Neural cell (in vitro differentiated cells): ENCODE measurements around the gene POLR3E. TPM values are rescaled to one million over a fixed set of nuclear protein-coding genes. Genes with fewer than 3 reads are reported as not detected.

Source experiments
- H2AFZ ChIP-seq: fragments of 200-600, 300-800 bp; sonication (generic), shearing (Covaris generic); 2 replicates; pipeline ENCODE4 v1.6.0; 2014; ENCODE audit warnings: low read depth, mild to moderate bottlenecking, antibody characterized with exemption, low read length, moderate library complexity
- H3F3A ChIP-seq: fragments of 200-600 bp; shearing (Covaris generic); 2 replicates; pipeline ENCODE4 v1.6.1; 2016; ENCODE audit warnings: mild to moderate bottlenecking, moderate library complexity, mixed read lengths, antibody characterized with exemption, low read length; ENCODE audit not compliant: insufficient read depth, poor library complexity, severe bottlenecking
- H3K27ac ChIP-seq: fragments of 200-600, 300-800 bp; sonication (generic), shearing (Covaris generic); 2 replicates; pipeline ENCODE4 v1.5.1; 2014; ENCODE audit warnings: mild to moderate bottlenecking, low read length, moderate library complexity
- H3K27me3 ChIP-seq: fragments of 300-800, 200-600 bp; sonication (generic), shearing (Covaris generic); 2 replicates; pipeline ENCODE4 v1.6.0; 2014; ENCODE audit warnings: mild to moderate bottlenecking, low read depth, low read length, moderate library complexity; ENCODE audit not compliant: insufficient read depth
- H3K36me3 ChIP-seq: fragments of 300-800, 200-600 bp; sonication (generic), shearing (Covaris generic); 2 replicates; pipeline ENCODE4 v1.5.1; 2014; ENCODE audit warnings: mild to moderate bottlenecking, antibody characterized with exemption, low read length, moderate library complexity; ENCODE audit not compliant: insufficient read depth
- H3K4me2 ChIP-seq: fragments of 300-800, 200-600 bp; sonication (generic), shearing (Covaris generic); 2 replicates; pipeline ENCODE4 v1.6.0; 2014; ENCODE audit warnings: mild to moderate bottlenecking, low read length
- H3K4me3 ChIP-seq: fragments of 300-800, 200-600 bp; sonication (generic), shearing (Covaris generic); 2 replicates; pipeline ENCODE4 v1.5.1; 2014; ENCODE audit warnings: mild to moderate bottlenecking, low read length, moderate library complexity
- H3K79me2 ChIP-seq: fragments of 200-600 bp; shearing (Covaris generic); replicated peaks from 2 replicates; pipeline ENCODE4 v1.6.0; 2014; ENCODE audit warnings: mild to moderate bottlenecking, low read length, moderate library complexity; ENCODE audit not compliant: insufficient read depth
- H3K9ac ChIP-seq: fragments of 300-800, 200-600 bp; sonication (generic), shearing (Covaris generic); 2 replicates; pipeline ENCODE4 v1.6.1; 2016; ENCODE audit warnings: mild to moderate bottlenecking, low read length, mixed read lengths
- H3K9me2 ChIP-seq: fragments of 200-600 bp; shearing (Covaris generic); 2 replicates; pipeline ENCODE4 v1.6.1; 2016; ENCODE audit warnings: mild to moderate bottlenecking, low read length, mixed read lengths; ENCODE audit not compliant: insufficient read depth
- H3K9me3 ChIP-seq: fragments of 200-600, 300-800 bp; sonication (generic), shearing (Covaris generic); 2 replicates; pipeline ENCODE4 v1.6.1; 2016; ENCODE audit warnings: mild to moderate bottlenecking, mixed run types, low read length, moderate library complexity, mixed read lengths
- H4K20me1 ChIP-seq: fragments of 200-600 bp; shearing (Covaris generic); 2 replicates; pipeline ENCODE4 v1.6.1; 2016; ENCODE audit warnings: mild to moderate bottlenecking, mixed run types; ENCODE audit not compliant: insufficient read depth
- EP300 ChIP-seq: fragments of 450-650 bp; conservative IDR thresholded peaks from 2 replicates; pipeline ENCODE4 v1.6.1; 2014; ENCODE audit warnings: antibody characterized with exemption, mild to moderate bottlenecking, moderate library complexity; ENCODE audit not compliant: poor library complexity, severe bottlenecking
- EZH2 ChIP-seq: fragments of 200-600, 300-800 bp; shearing (Covaris generic), sonication (generic); IDR thresholded peaks from 2 replicates; pipeline ENCODE4 v1.6.1; 2014; ENCODE audit warnings: antibody characterized with exemption, low read length, borderline replicate concordance, mild to moderate bottlenecking; ENCODE audit not compliant: insufficient read depth, poor library complexity, severe bottlenecking
- MXI1 ChIP-seq: fragments of 450-650 bp; conservative IDR thresholded peaks from 2 replicates; pipeline ENCODE4 v1.6.1; 2014; ENCODE audit warnings: antibody characterized with exemption, mild to moderate bottlenecking; ENCODE audit not compliant: poor library complexity, severe bottlenecking
- POLR2AphosphoS5 ChIP-seq: IDR thresholded peaks from 2 replicates; pipeline ENCODE4 v1.6.1; 2012
- RAD21 ChIP-seq: fragments of 450-650 bp; conservative IDR thresholded peaks from 2 replicates; pipeline ENCODE4 v1.6.1; 2014; ENCODE audit warnings: antibody characterized with exemption, mild to moderate bottlenecking, moderate library complexity
- SMC3 ChIP-seq: fragments of 450-650 bp; conservative IDR thresholded peaks from 2 replicates; pipeline ENCODE4 v1.6.1; 2014; ENCODE audit warnings: antibody characterized with exemption, mild to moderate bottlenecking, moderate library complexity; ENCODE audit not compliant: poor library complexity
- TAF1 ChIP-seq: IDR thresholded peaks from 2 replicates; pipeline ENCODE4 v1.6.1; 2012; ENCODE audit warnings: low read depth
- polyA plus RNA-seq: library from polyadenylated mRNA; depleted of rRNA; stranded (reverse); fragments of >200 nt; gene quantifications from 2 replicates; pipeline ENCODE4 v1.2.3, GENCODE V29; 2014
- TF ChIP-seq, protein P1 (sequence below): fragments of 450-650 bp; IDR thresholded peaks from 2 replicates; pipeline ENCODE4 v1.5.1; 2014; ENCODE audit warnings: antibody characterized with exemption, mild to moderate bottlenecking, moderate library complexity; ENCODE audit not compliant: poor library complexity, severe bottlenecking
- TF ChIP-seq, protein P2 (sequence below): IDR thresholded peaks from 2 replicates; pipeline ENCODE4 v1.6.1; 2012; ENCODE audit warnings: borderline replicate concordance

POLR3E gene
- polyA plus RNA-seq, 1 donor from 2014 or later: 47.4 TPM

DNA sequence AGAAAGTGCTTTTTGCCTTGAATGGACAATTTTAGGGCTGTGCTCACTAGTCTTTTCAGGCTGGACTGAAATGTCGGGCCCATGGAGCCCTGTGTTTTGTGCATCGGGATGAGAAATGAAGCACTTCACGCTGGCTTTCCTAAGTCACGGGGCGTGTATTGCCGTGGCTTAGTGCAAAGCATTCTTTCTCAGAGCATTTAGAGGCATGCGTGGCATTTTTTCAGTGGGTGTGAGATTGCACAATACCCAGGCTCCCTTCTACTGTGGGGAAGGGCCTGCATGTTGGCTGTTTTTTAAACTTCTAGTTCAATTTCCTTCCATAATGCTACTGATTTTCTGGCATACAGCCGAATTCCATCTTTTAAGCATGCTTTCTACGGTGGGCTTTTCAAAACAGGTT is 12.6 kb upstream of the POLR3E start:
- no peaks in the 10 kb centered on the region for H3K9me3 ChIP-seq
- H3K27ac ChIP-seq: no peak overlapping the region
- H3F3A ChIP-seq: no peaks in the 10 kb centered on the region
- no peak overlapping the region for H3K9ac ChIP-seq
- no peaks in the 10 kb centered on the region for H3K27me3 ChIP-seq
- no peak overlapping the region for H3K4me3 ChIP-seq
- no peaks in the 10 kb centered on the region for H4K20me1 ChIP-seq
- TF ChIP-seq MXI1 (no peak), EP300 (no peak), RAD21 (no peak), EZH2 (no peak), SMC3 (no peak), POLR2AphosphoS5 (no peak), TAF1 (no peak)
- TF ChIP-seq, protein P1, sequence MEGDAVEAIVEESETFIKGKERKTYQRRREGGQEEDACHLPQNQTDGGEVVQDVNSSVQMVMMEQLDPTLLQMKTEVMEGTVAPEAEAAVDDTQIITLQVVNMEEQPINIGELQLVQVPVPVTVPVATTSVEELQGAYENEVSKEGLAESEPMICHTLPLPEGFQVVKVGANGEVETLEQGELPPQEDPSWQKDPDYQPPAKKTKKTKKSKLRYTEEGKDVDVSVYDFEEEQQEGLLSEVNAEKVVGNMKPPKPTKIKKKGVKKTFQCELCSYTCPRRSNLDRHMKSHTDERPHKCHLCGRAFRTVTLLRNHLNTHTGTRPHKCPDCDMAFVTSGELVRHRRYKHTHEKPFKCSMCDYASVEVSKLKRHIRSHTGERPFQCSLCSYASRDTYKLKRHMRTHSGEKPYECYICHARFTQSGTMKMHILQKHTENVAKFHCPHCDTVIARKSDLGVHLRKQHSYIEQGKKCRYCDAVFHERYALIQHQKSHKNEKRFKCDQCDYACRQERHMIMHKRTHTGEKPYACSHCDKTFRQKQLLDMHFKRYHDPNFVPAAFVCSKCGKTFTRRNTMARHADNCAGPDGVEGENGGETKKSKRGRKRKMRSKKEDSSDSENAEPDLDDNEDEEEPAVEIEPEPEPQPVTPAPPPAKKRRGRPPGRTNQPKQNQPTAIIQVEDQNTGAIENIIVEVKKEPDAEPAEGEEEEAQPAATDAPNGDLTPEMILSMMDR: no peak
- TF ChIP-seq, protein P2, sequence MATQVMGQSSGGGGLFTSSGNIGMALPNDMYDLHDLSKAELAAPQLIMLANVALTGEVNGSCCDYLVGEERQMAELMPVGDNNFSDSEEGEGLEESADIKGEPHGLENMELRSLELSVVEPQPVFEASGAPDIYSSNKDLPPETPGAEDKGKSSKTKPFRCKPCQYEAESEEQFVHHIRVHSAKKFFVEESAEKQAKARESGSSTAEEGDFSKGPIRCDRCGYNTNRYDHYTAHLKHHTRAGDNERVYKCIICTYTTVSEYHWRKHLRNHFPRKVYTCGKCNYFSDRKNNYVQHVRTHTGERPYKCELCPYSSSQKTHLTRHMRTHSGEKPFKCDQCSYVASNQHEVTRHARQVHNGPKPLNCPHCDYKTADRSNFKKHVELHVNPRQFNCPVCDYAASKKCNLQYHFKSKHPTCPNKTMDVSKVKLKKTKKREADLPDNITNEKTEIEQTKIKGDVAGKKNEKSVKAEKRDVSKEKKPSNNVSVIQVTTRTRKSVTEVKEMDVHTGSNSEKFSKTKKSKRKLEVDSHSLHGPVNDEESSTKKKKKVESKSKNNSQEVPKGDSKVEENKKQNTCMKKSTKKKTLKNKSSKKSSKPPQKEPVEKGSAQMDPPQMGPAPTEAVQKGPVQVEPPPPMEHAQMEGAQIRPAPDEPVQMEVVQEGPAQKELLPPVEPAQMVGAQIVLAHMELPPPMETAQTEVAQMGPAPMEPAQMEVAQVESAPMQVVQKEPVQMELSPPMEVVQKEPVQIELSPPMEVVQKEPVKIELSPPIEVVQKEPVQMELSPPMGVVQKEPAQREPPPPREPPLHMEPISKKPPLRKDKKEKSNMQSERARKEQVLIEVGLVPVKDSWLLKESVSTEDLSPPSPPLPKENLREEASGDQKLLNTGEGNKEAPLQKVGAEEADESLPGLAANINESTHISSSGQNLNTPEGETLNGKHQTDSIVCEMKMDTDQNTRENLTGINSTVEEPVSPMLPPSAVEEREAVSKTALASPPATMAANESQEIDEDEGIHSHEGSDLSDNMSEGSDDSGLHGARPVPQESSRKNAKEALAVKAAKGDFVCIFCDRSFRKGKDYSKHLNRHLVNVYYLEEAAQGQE: no peak
- H3K9me2 ChIP-seq: no peaks in the 10 kb centered on the region
- no peak overlapping the region for H3K4me2 ChIP-seq
- H3K36me3 ChIP-seq: no peaks in the 10 kb centered on the region
- H2AFZ ChIP-seq: peak overlapping the region; percentile 4
- no peaks in the 10 kb centered on the region for H3K79me2 ChIP-seq

DNA sequence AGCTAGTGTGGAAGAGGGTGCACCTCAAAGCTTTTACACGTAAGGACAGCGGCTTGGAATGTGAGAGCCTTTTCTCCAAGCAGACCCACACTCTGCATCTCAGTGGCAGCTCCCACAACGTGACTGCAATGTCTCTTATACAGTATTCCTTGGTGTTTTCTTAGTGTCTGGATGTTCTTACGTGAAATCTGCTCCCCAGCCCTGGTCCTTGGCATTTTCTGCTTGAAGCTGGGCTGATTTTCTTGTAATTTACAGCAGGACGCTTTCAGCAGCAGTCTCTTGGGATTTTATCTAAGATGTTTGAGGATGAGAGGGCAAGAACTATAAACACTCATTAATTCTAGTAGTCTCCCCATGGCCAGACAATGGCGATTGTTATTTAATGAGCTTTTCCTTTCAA is 12.1 kb upstream of the POLR3E start:
- no peak overlapping the region for H3K4me3 ChIP-seq
- H3F3A ChIP-seq: no peaks in the 10 kb centered on the region
- H3K9me3 ChIP-seq: no peaks in the 10 kb centered on the region
- peak overlapping the region; percentile 4 for H2AFZ ChIP-seq
- H3K27me3 ChIP-seq: no peaks in the 10 kb centered on the region
- H3K9me2 ChIP-seq: no peaks in the 10 kb centered on the region
- no peaks in the 10 kb centered on the region for H3K79me2 ChIP-seq
- TF ChIP-seq EP300 (no peak), POLR2AphosphoS5 (no peak)
- no peak overlapping the region for H3K27ac ChIP-seq
- no peak overlapping the region for H3K4me2 ChIP-seq
- no peaks in the 10 kb centered on the region for H3K36me3 ChIP-seq
- H4K20me1 ChIP-seq: no peaks in the 10 kb centered on the region
- H3K9ac ChIP-seq: no peak overlapping the region

DNA sequence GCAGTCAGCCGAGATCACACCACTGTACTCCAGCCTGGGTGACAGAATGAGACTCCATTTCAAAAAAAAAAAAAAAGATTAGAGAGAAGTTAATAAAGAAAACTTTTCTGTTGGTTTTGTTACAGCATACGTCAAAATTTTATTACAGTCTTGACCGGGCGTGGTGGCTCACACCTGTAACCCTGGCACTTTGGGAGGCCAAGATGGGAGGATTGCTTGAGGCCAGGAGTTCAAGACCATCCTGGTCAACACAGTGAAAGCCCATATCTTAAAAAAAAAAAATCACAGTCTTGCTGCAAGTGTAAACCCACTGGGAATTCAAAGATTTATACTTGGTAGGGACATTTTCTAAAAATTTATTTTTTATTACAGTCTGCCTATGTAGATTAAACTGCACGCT is 6.2 kb upstream of the POLR3E start:
- Histone ChIP-seq H3K9me2 (no peaks in the 10 kb centered on the region), H3K27ac (no peak overlapping the region), H4K20me1 (no peaks in the 10 kb centered on the region), H3F3A (no peaks in the 10 kb centered on the region), H3K9ac (no peak overlapping the region), H3K4me2 (no peak overlapping the region), H3K36me3 (no peaks in the 10 kb centered on the region), H3K79me2 (no peaks in the 10 kb centered on the region), H2AFZ (no peak overlapping the region), H3K9me3 (no peaks in the 10 kb centered on the region), H3K27me3 (no peaks in the 10 kb centered on the region), H3K4me3 (no peak overlapping the region)
- TF ChIP-seq EP300 (no peak), RAD21 (no peak), POLR2AphosphoS5 (no peak)
- TF ChIP-seq, protein P1: no peak
